22Rv1 (cell line): ENCODE measurements around the gene FAAP100.

Experiments
- ZFX ChIP-seq: fragments of 450-650 bp; IDR thresholded peaks from 2 replicates; pipeline ENCODE4 v1.6.1; 2017; ENCODE audit warnings: antibody characterized with exemption, borderline replicate concordance
- TF ChIP-seq, protein P1 (sequence below): fragments of 450-650 bp; IDR thresholded peaks from 2 replicates; pipeline ENCODE4 v1.5.1; 2017; ENCODE audit warnings: mild to moderate bottlenecking

DNA sequence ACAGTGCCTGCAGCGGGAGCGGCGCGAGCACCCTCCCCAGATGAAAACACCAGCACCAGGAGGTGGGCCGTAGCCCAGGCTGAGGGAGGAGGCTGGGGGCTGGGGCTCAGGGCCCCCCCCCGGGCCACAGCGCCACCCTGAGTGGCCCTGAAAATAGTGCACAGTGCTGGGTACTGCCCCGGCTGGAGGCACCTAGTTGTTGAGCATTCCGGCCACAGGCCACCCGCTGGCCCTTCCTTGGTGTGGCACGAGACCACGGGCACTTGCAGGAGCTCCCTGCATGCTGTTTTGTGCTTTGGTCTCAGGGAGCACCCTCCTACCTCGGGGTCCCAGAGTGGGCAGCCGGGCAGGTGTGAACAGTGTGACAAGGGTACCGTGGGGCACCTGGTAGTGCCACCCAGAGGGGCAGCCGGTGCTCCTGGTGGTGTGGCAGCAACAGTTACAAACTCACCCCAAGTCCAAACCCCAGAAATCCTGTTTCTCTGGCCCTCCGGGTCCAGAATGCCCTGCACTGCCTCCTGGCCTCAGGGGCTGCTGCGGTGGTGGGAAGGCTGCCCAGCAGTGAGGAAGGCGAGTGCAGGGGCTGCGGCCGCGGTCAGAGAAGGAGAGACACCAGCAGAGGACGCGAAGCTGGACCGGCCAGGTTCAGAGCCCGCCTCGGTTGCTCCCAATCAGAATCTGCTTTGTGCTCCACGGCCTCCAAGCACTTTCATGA, 12.0 kb downstream of the FAAP100 start:
- TF ChIP-seq, protein P1, sequence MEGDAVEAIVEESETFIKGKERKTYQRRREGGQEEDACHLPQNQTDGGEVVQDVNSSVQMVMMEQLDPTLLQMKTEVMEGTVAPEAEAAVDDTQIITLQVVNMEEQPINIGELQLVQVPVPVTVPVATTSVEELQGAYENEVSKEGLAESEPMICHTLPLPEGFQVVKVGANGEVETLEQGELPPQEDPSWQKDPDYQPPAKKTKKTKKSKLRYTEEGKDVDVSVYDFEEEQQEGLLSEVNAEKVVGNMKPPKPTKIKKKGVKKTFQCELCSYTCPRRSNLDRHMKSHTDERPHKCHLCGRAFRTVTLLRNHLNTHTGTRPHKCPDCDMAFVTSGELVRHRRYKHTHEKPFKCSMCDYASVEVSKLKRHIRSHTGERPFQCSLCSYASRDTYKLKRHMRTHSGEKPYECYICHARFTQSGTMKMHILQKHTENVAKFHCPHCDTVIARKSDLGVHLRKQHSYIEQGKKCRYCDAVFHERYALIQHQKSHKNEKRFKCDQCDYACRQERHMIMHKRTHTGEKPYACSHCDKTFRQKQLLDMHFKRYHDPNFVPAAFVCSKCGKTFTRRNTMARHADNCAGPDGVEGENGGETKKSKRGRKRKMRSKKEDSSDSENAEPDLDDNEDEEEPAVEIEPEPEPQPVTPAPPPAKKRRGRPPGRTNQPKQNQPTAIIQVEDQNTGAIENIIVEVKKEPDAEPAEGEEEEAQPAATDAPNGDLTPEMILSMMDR = no peak
- no peak for TF ChIP-seq ZFX
